ENCODE results near the gene CTBP2. TPM values are rescaled to one million over a fixed set of nuclear protein-coding genes. Genes with fewer than 3 reads are reported as not detected.

Gene CTBP2
- total RNA-seq, 2 donors from 2014 or later, result 26.0 to 36.0 TPM

- Histone ChIP-seq H3K27ac (no peak overlapping the region), H3K9me3 (no peaks in the 10 kb centered on the region), H3K4me1 (peaks cover 0 to 68% of the 10 kb centered on the region in 2 donors), H3K4me3 (no peak overlapping the region), H3K27me3 (no peaks in the 10 kb centered on the region), H3K36me3 (peaks cover 27% of the 10 kb centered on the region)
- peak; percentile 54 for DNase-seq (ENCODE audit: low spot score)
- TF ChIP-seq, protein P1, sequence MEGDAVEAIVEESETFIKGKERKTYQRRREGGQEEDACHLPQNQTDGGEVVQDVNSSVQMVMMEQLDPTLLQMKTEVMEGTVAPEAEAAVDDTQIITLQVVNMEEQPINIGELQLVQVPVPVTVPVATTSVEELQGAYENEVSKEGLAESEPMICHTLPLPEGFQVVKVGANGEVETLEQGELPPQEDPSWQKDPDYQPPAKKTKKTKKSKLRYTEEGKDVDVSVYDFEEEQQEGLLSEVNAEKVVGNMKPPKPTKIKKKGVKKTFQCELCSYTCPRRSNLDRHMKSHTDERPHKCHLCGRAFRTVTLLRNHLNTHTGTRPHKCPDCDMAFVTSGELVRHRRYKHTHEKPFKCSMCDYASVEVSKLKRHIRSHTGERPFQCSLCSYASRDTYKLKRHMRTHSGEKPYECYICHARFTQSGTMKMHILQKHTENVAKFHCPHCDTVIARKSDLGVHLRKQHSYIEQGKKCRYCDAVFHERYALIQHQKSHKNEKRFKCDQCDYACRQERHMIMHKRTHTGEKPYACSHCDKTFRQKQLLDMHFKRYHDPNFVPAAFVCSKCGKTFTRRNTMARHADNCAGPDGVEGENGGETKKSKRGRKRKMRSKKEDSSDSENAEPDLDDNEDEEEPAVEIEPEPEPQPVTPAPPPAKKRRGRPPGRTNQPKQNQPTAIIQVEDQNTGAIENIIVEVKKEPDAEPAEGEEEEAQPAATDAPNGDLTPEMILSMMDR (IDR thresholded peaks at IDR 0.05), result no peak
These were observed 155.6 kb downstream of the CTBP2 start for GRCh38 chr10:125004571-125005311.

DNA sequence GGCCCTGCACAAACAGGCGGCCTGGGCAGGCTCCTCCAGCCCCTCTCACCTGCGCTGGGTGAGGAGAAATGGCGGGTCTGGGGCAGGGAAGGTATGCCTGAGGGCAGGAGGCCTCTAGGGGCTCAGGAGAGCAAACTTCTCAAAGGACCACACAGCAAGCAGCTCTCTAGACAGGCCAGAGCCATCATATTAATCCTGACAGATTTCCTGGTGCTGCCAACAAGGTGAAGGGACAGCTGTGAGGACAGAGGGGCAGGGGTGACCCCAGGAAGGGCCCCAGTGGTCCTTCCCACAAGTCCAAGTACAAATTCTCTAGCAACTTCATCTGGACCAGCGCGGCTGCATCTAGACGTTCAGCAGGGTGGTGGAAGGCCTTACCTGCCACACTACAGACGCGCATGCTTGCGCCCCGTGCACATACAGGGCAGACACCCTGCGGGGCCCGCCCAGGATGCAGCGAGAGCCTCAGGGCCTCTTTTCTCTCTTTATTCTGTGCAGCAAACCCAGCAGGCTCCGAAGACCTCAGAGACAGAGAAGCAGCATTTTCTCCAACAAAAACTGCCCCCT is 156.4 kb downstream of the CTBP2 start:
- peaks cover 27% of the 10 kb centered on the region for H3K36me3 ChIP-seq
- peaks cover 0 to 68% of the 10 kb centered on the region in 2 donors for H3K4me1 ChIP-seq
- DNase-seq (ENCODE audit: low spot score), result peak; percentile 42
- H3K27me3 ChIP-seq, result no peaks in the 10 kb centered on the region
- no peak overlapping the region for H3K27ac ChIP-seq
- TF ChIP-seq, protein P1 (IDR thresholded peaks at IDR 0.05), result no peak
- no peaks in the 10 kb centered on the region for H3K9me3 ChIP-seq
- no peak overlapping the region for H3K4me3 ChIP-seq

- H3K27me3 ChIP-seq, result no peaks in the 10 kb centered on the region
- DNase-seq (ENCODE audit: low spot score), result no peak
- no peaks in the 10 kb centered on the region for H3K9me3 ChIP-seq
- TF ChIP-seq, protein P1 (IDR thresholded peaks at IDR 0.05), result peak in 1 of 2 donors; percentile 11
- H3K27ac ChIP-seq, result no peak overlapping the region
- no peak overlapping the region for H3K4me3 ChIP-seq
- H3K36me3 ChIP-seq, result peaks cover 27% of the 10 kb centered on the region
- peaks cover 0 to 70% of the 10 kb centered on the region in 2 donors for H3K4me1 ChIP-seq
These were observed 157.0 kb downstream of the CTBP2 start for GRCh38 chr10:125003146-125003900.

DNA sequence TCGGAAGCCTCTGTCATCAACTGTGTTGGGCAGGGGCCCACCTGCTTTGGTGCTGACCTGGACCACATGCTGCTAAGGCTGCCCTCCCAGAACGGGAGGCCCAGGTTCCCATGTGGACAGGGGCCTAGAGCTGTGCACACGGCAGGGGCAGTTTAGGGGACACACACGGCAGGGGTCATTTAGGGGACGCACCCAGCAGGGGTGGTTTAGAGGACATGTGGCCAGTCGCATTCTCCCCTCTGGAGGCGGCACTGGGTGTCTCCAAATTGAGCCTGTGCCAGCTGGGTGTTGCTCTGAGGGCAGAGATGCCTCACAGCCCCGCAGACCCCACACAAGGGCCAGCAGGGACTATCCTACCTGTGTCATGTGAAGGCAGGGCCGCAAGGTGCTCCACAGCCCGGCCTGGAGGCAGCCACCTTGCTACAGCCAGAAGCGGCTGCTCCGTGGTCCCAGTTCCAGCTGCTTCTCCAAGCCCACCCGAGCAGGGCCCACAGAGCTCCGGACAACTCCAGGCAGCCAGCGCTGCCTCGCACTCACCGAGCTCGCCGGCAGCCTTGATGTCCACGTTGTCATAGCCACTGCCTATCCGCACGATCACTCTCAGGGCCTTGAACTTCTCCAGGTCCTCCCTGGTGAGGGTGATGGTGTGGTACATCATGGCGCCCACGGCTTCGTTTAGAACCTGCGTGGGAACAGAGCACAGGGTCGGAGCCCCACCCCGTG is 157.8 kb downstream of the CTBP2 start:
- H3K4me3 ChIP-seq, result no peak overlapping the region
- H3K27ac ChIP-seq, result peak overlapping the region; percentile 71 to 81
- peaks cover 32% of the 10 kb centered on the region for H3K36me3 ChIP-seq
- no peaks in the 10 kb centered on the region for H3K27me3 ChIP-seq
- DNase-seq (ENCODE audit: low spot score), result peak; percentile 58
- no peaks in the 10 kb centered on the region for H3K9me3 ChIP-seq
- peaks cover 0 to 64% of the 10 kb centered on the region in 2 donors for H3K4me1 ChIP-seq
- TF ChIP-seq, protein P1 (IDR thresholded peaks at IDR 0.05), result no peak

GRCh38 chr10:125002047-125002422 is 158.3 kb downstream of the CTBP2 start:
- Histone ChIP-seq H3K27me3 (no peaks in the 10 kb centered on the region), H3K36me3 (peaks cover 38% of the 10 kb centered on the region), H3K4me3 (no peak overlapping the region), H3K27ac (peak overlapping the region; percentile 71 to 81), H3K4me1 (peaks cover 0 to 58% of the 10 kb centered on the region in 2 donors), H3K9me3 (no peaks in the 10 kb centered on the region)
- no peak for DNase-seq (ENCODE audit: low spot score)
- TF ChIP-seq, protein P1 (IDR thresholded peaks at IDR 0.05), result no peak
